ENCODE results near the gene TEX38. TPM values are rescaled to one million over a fixed set of nuclear protein-coding genes. Genes with fewer than 3 reads are reported as not detected.
"Not testable (repeated sequence)": the region's sequence is repeated elsewhere in the genome, so short reads cannot be mapped to it uniquely, and the experiment has no call there.

Gene TEX38
- total RNA-seq, 1 donor from 2014 or later, result not detected

GRCh38 chr1:46714976-46715375, 43.3 kb downstream of the TEX38 start:
- Mint-ChIP-seq H3K4me1 (ENCODE audit: unreplicated experiment) (peaks cover 46% of the 10 kb centered on the region), H3K36me3 (ENCODE audit: low read depth, unreplicated experiment) (peaks cover 63% of the 10 kb centered on the region), H3K27me3 (ENCODE audit: unreplicated experiment) (no peaks in the 10 kb centered on the region), H3K4me3 (ENCODE audit: unreplicated experiment) (peak overlapping the region; percentile 97), H3K9me3 (ENCODE audit: unreplicated experiment) (no peaks in the 10 kb centered on the region), H3K27ac (ENCODE audit: unreplicated experiment) (no peak overlapping the region)
- no peak for DNase-seq (ENCODE audit: low spot score)
- TF ChIP-seq CTCF (IDR thresholded peaks at IDR 0.05; ENCODE audit: unreplicated experiment), result no peak

- H3K4me1 Mint-ChIP-seq (ENCODE audit: unreplicated experiment), result peaks cover 53% of the 10 kb centered on the region
- H3K4me3 Mint-ChIP-seq (ENCODE audit: unreplicated experiment), result peak overlapping the region; percentile 97
- no peaks in the 10 kb centered on the region for H3K9me3 Mint-ChIP-seq (ENCODE audit: unreplicated experiment)
- no peak for DNase-seq (ENCODE audit: low spot score)
- H3K27ac Mint-ChIP-seq (ENCODE audit: unreplicated experiment), result peak overlapping the region; percentile 74
- no peaks in the 10 kb centered on the region for H3K27me3 Mint-ChIP-seq (ENCODE audit: unreplicated experiment)
- H3K36me3 Mint-ChIP-seq (ENCODE audit: low read depth, unreplicated experiment), result peaks cover 45% of the 10 kb centered on the region
- TF ChIP-seq CTCF (IDR thresholded peaks at IDR 0.05; ENCODE audit: unreplicated experiment), result no peak
Observed at GRCh38 chr1:46717654-46718053, 46.0 kb downstream of the TEX38 start.

GRCh38 chr1:46718340-46718726, 46.7 kb downstream of the TEX38 start:
- Mint-ChIP-seq H3K36me3 (ENCODE audit: low read depth, unreplicated experiment) (peaks cover 45% of the 10 kb centered on the region), H3K4me1 (ENCODE audit: unreplicated experiment) (peaks cover 58% of the 10 kb centered on the region)

GRCh38 chr1:46718727-46719622, 47.3 kb downstream of the TEX38 start, which contains the start of gene EFCAB14:
Gene EFCAB14 (minus strand): TSS chr1:46719114. CDS start chr1:46718087, 1,027 bp downstream.
- Mint-ChIP-seq H3K36me3 (ENCODE audit: low read depth, unreplicated experiment) (peaks cover 40% of the 10 kb centered on the region), H3K9me3 (ENCODE audit: unreplicated experiment) (no peaks in the 10 kb centered on the region), H3K27me3 (ENCODE audit: unreplicated experiment) (no peaks in the 10 kb centered on the region), H3K4me3 (ENCODE audit: unreplicated experiment) (peak within 1 kb of the TSS; percentile 97), H3K27ac (ENCODE audit: unreplicated experiment) (peak within 1 kb of the TSS; percentile 76), H3K4me1 (ENCODE audit: unreplicated experiment) (peaks cover 63% of the 10 kb centered on the region)
- peak; percentile 97 for DNase-seq (ENCODE audit: low spot score)
- TF ChIP-seq CTCF (IDR thresholded peaks at IDR 0.05; ENCODE audit: unreplicated experiment), result no peak

More at GRCh38 chr1:46718340-46718726, 46.7 kb downstream of the TEX38 start:
- peak overlapping the region; percentile 97 for H3K4me3 Mint-ChIP-seq (ENCODE audit: unreplicated experiment)
- no peaks in the 10 kb centered on the region for H3K27me3 Mint-ChIP-seq (ENCODE audit: unreplicated experiment)
- no peaks in the 10 kb centered on the region for H3K9me3 Mint-ChIP-seq (ENCODE audit: unreplicated experiment)
- DNase-seq (ENCODE audit: low spot score), result no peak
- no peak for TF ChIP-seq CTCF (IDR thresholded peaks at IDR 0.05; ENCODE audit: unreplicated experiment)
- H3K27ac Mint-ChIP-seq (ENCODE audit: unreplicated experiment), result peak overlapping the region; percentile 74

GRCh38 chr1:46719689-46720088, 48.0 kb downstream of the TEX38 start:
- no peaks in the 10 kb centered on the region for H3K9me3 Mint-ChIP-seq (ENCODE audit: unreplicated experiment)
- no peak for DNase-seq (ENCODE audit: low spot score)
- no peaks in the 10 kb centered on the region for H3K27me3 Mint-ChIP-seq (ENCODE audit: unreplicated experiment)
- TF ChIP-seq CTCF (IDR thresholded peaks at IDR 0.05; ENCODE audit: unreplicated experiment), result no peak
- peaks cover 69% of the 10 kb centered on the region for H3K4me1 Mint-ChIP-seq (ENCODE audit: unreplicated experiment)
- H3K4me3 Mint-ChIP-seq (ENCODE audit: unreplicated experiment), result peak overlapping the region; percentile 50
- H3K36me3 Mint-ChIP-seq (ENCODE audit: low read depth, unreplicated experiment), result peaks cover 38% of the 10 kb centered on the region
- H3K27ac Mint-ChIP-seq (ENCODE audit: unreplicated experiment), result peak overlapping the region; percentile 76

- not testable (repeated sequence) for H3K27me3 Mint-ChIP-seq (ENCODE audit: unreplicated experiment); H3K4me3 Mint-ChIP-seq (ENCODE audit: unreplicated experiment)
Observed at GRCh38 chr1:46720319-46720718, 48.7 kb downstream of the TEX38 start.

More at GRCh38 chr1:46720319-46720718, 48.7 kb downstream of the TEX38 start:
- peaks cover 33% of the 10 kb centered on the region for H3K36me3 Mint-ChIP-seq (ENCODE audit: low read depth, unreplicated experiment)
- H3K9me3 Mint-ChIP-seq (ENCODE audit: unreplicated experiment); DNase-seq (ENCODE audit: low spot score): not testable (repeated sequence)
- H3K27ac Mint-ChIP-seq (ENCODE audit: unreplicated experiment), result peak overlapping the region; percentile 65
- H3K4me1 Mint-ChIP-seq (ENCODE audit: unreplicated experiment), result peaks cover 75% of the 10 kb centered on the region
